ENCODE measurements around the gene TNS1.

The TNS1 gene

GRCh38 chr2:218002143-218002844, 501 bp downstream of the TNS1 start:
- in situ Hi-C loops (cut with MboI; ENCODE audit: low sequenced_read_pairs), result no loop called here

GRCh38 chr2:218001629-218002028, 1.2 kb downstream of the TNS1 start:
- in situ Hi-C loops (cut with MboI; ENCODE audit: low sequenced_read_pairs), result no loop called here

GRCh38 chr2:218000136-218000535, 2.7 kb downstream of the TNS1 start:
- in situ Hi-C loops (cut with MboI; ENCODE audit: low sequenced_read_pairs), result no loop called here

GRCh38 chr2:217999595-217999959, 3.2 kb downstream of the TNS1 start:
- in situ Hi-C loops (cut with MboI; ENCODE audit: low sequenced_read_pairs), result no loop called here

- in situ Hi-C loops (cut with MboI; ENCODE audit: low sequenced_read_pairs), result no loop called here
Measured at GRCh38 chr2:217998926-217999594, 3.7 kb downstream of the TNS1 start.

- in situ Hi-C loops (cut with MboI; ENCODE audit: low sequenced_read_pairs), result no loop called here
Measured at GRCh38 chr2:217997510-217997909, 5.3 kb downstream of the TNS1 start.

- in situ Hi-C loops (cut with MboI; ENCODE audit: low sequenced_read_pairs), result no loop called here
Measured at GRCh38 chr2:217996361-217996760, 6.4 kb downstream of the TNS1 start.

- in situ Hi-C loops (cut with MboI; ENCODE audit: low sequenced_read_pairs), result no loop called here
Measured at GRCh38 chr2:217995731-217996231, 7.0 kb downstream of the TNS1 start.

GRCh38 chr2:217994776-217995274, 8.0 kb downstream of the TNS1 start:
- in situ Hi-C loops (cut with MboI; ENCODE audit: low sequenced_read_pairs), result no loop called here

GRCh38 chr2:217993817-217994463, 8.9 kb downstream of the TNS1 start:
- in situ Hi-C loops (cut with MboI; ENCODE audit: low sequenced_read_pairs), result no loop called here

GRCh38 chr2:217993138-217993537, 9.7 kb downstream of the TNS1 start:
- in situ Hi-C loops (cut with MboI; ENCODE audit: low sequenced_read_pairs), result no loop called here

GRCh38 chr2:217992061-217992460, 10.7 kb downstream of the TNS1 start:
- in situ Hi-C loops (cut with MboI; ENCODE audit: low sequenced_read_pairs), result no loop called here

- in situ Hi-C loops (cut with MboI; ENCODE audit: low sequenced_read_pairs), result no loop called here
Measured at GRCh38 chr2:217990791-217991465, 11.9 kb downstream of the TNS1 start.

- in situ Hi-C loops (cut with MboI; ENCODE audit: low sequenced_read_pairs), result no loop called here
Measured at GRCh38 chr2:217990389-217990788, 12.4 kb downstream of the TNS1 start.

- in situ Hi-C loops (cut with MboI; ENCODE audit: low sequenced_read_pairs), result loop anchor here (5.0 kb wide), 1 partner anchor 197 kb away; no protein-coding TSS in a partner anchor
Measured at GRCh38 chr2:217989221-217989948, 13.4 kb downstream of the TNS1 start.

GRCh38 chr2:217988840-217989204, 14.0 kb downstream of the TNS1 start:
- in situ Hi-C loops (cut with MboI; ENCODE audit: low sequenced_read_pairs), result loop anchor here (5.0 kb wide), 1 partner anchor 197 kb away; no protein-coding TSS in a partner anchor

GRCh38 chr2:217988014-217988839, 14.6 kb downstream of the TNS1 start:
- in situ Hi-C loops (cut with MboI; ENCODE audit: low sequenced_read_pairs), result loop anchor here (5.0 kb wide), 1 partner anchor 196 kb away; no protein-coding TSS in a partner anchor

- in situ Hi-C loops (cut with MboI; ENCODE audit: low sequenced_read_pairs), result loop anchor here (5.0 kb wide), 1 partner anchor 195 kb away; no protein-coding TSS in a partner anchor
Measured at GRCh38 chr2:217987391-217987790, 15.4 kb downstream of the TNS1 start.

- in situ Hi-C loops (cut with MboI; ENCODE audit: low sequenced_read_pairs), result loop anchor here (5.0 kb wide), 1 partner anchor 194 kb away; no protein-coding TSS in a partner anchor
Measured at GRCh38 chr2:217986256-217986961, 16.4 kb downstream of the TNS1 start.
